Endothelial cell of coronary artery (primary cell): ENCODE measurements around the gene KIF1A. TPM values are rescaled to one million over a fixed set of nuclear protein-coding genes. Genes with fewer than 3 reads are reported as not detected.

Source experiments
- total RNA-seq: library from RNA; depleted of rRNA; stranded (reverse); fragments of >200 nt; gene quantifications from 2 replicates; pipeline ENCODE4 v1.2.3, GENCODE V29; 2014

Gene KIF1A
- total RNA-seq = 0.09 TPM in 1 of 2 replicates, not detected in the other

GRCh38 chr2:240819858-240820606, at the start of gene KIF1A:
Gene KIF1A, minus strand, starts transcription at chr2:240820219. Its CDS starts 22,467 bp downstream, at chr2:240797752.

GRCh38 chr2:240868286-240869108, 48.5 kb upstream of the KIF1A start, which contains the start of gene AGXT:
Gene AGXT, plus strand, starts transcription at chr2:240868824. Its CDS starts 42 bp downstream, at chr2:240868866.

GRCh38 chr2:240691631-240692420, 128.2 kb downstream of the KIF1A start, which contains the start of gene AQP12A:
Gene AQP12A, plus strand, starts transcription at chr2:240691866. Its CDS starts 48 bp downstream, at chr2:240691914.

GRCh38 chr2:240682431-240683224, 137.4 kb downstream of the KIF1A start, which contains the start of gene AQP12B:
Gene AQP12B, minus strand, starts transcription at chr2:240682885. Its CDS starts 48 bp downstream, at chr2:240682837.

Other genes with a start within 250 kb of the KIF1A start
- 29.1 and 31.5 TPM in 2 replicates for gene CAPN10, start 233.5 kb downstream of the KIF1A start, total RNA-seq
- under 0.01 and 0.47 TPM in 2 replicates for gene GPR35, start 194.7 kb downstream of the KIF1A start, total RNA-seq
- gene AQP12B, start 137.3 kb downstream of the KIF1A start, total RNA-seq = not detected in 2 replicates
- not detected in 2 replicates for gene AQP12A, start 128.4 kb downstream of the KIF1A start, total RNA-seq
- gene AGXT, start 48.6 kb upstream of the KIF1A start, total RNA-seq = not detected in 2 replicates
- gene MAB21L4, start 75.9 kb upstream of the KIF1A start, total RNA-seq = not detected in 2 replicates
- not detected in 2 replicates for gene CROCC2, start 86.1 kb upstream of the KIF1A start, total RNA-seq
- gene SNED1, start 178.4 kb upstream of the KIF1A start, total RNA-seq = 11.2 and 23.2 TPM in 2 replicates